ENCODE data around the gene TAT.

DNA sequence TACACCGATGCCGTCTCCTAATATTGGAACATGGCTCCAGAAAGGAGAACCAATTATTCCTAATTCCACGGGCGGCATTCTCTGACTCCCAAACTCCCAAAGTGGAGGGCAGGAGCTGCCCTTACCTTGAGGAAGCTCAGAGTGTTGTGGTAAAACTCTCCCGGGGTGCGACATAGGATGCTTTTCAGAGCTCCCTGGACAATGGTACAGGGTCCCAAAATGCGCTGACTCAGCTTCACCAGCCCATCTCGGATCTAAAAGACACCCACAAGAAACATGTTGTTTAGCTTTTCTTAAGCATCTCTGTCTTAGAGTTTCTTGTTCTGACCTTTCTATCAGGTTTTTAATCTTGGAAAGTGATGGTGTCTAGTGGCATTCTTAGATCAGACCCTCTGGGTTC, 6.7 kb downstream of the TAT start:
- TF ChIP-seq, protein P1, sequence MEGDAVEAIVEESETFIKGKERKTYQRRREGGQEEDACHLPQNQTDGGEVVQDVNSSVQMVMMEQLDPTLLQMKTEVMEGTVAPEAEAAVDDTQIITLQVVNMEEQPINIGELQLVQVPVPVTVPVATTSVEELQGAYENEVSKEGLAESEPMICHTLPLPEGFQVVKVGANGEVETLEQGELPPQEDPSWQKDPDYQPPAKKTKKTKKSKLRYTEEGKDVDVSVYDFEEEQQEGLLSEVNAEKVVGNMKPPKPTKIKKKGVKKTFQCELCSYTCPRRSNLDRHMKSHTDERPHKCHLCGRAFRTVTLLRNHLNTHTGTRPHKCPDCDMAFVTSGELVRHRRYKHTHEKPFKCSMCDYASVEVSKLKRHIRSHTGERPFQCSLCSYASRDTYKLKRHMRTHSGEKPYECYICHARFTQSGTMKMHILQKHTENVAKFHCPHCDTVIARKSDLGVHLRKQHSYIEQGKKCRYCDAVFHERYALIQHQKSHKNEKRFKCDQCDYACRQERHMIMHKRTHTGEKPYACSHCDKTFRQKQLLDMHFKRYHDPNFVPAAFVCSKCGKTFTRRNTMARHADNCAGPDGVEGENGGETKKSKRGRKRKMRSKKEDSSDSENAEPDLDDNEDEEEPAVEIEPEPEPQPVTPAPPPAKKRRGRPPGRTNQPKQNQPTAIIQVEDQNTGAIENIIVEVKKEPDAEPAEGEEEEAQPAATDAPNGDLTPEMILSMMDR (conservative IDR thresholded peaks at IDR 0.05), result no peak
- TF ChIP-seq EZH2 (IDR thresholded peaks at IDR 0.05; ENCODE audit: low read depth), result no peak

Measured in PC-9 (cell line).